ENCODE results near the gene E2F7.
"Not testable (repeated sequence)": the region's sequence is repeated elsewhere in the genome, so short reads cannot be mapped to it uniquely, and the experiment has no call there.

Gene E2F7, protein sequence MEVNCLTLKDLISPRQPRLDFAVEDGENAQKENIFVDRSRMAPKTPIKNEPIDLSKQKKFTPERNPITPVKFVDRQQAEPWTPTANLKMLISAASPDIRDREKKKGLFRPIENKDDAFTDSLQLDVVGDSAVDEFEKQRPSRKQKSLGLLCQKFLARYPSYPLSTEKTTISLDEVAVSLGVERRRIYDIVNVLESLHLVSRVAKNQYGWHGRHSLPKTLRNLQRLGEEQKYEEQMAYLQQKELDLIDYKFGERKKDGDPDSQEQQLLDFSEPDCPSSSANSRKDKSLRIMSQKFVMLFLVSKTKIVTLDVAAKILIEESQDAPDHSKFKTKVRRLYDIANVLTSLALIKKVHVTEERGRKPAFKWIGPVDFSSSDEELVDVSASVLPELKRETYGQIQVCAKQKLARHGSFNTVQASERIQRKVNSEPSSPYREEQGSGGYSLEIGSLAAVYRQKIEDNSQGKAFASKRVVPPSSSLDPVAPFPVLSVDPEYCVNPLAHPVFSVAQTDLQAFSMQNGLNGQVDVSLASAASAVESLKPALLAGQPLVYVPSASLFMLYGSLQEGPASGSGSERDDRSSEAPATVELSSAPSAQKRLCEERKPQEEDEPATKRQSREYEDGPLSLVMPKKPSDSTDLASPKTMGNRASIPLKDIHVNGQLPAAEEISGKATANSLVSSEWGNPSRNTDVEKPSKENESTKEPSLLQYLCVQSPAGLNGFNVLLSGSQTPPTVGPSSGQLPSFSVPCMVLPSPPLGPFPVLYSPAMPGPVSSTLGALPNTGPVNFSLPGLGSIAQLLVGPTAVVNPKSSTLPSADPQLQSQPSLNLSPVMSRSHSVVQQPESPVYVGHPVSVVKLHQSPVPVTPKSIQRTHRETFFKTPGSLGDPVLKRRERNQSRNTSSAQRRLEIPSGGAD

DNA sequence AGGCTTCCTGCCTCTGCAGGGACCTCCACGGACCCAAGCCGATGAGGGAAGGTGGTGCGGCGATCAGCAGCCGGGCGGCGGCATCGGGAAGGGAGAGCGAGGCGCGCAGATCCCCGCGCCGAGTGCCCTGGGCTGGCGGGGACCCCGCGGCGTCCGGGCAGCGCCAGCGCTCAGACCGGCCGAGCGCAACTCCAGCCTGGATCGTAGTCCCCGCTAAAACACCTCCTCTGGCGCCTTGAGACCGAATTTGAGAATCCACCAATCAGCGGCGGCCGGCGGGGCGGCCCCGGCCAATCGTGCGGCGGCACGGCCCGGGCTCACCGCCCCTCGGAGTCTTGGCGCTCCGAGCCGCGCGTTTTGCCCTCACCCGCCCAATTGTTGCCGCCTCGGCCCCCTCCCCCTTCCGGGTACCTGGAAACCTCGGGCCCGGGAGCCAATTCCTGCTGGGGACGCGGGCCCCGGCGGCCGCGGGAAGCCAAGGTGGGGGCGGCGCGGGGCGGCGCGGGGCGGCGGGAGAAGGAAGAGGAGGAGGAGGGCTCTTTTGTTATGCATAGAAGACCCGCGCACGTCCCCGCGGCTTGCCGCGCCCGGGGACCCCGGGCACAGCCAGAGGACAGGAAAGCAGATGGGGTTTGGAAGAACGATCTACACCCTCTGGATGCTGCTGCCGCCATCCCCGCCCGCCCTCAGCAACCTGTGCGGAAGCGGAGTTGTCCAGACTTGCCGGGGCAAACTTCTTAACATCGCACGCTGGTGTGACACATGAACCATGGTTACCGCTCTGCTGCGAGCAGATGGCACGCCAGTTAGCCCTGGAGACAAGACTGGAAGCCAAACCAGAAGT is at the start of gene E2F7:
Gene E2F7, minus strand, starts transcription at position 209 of the 844 bp plus-strand sequence. CDS start 934 bp downstream, outside the sequence.
- DNase-seq (ENCODE audit: low read depth): peak; percentile 67

DNA sequence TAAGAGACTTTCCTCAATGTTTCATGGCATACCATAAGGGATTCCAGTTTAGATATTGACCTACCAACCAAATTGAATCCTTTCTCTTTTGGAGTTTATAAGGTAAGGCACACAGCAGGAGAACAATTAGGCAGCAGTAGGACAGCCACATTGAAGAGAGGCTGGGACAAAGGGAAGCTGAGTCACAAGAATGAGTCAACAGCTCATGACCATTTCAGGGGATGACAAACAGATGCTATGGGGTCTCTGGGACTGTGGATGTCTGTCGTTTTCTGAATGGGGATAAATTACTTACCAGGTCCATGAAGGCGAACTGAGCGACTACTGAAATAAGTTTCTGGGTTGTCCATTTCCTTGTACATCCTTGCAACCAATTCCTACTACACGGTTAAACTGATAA is 48.6 kb upstream of the E2F7 start:
- DNase-seq (ENCODE audit: low read depth): no peak

GRCh38 chr12:77108707-77109106 is 43.3 kb upstream of the E2F7 start:
- no peak for DNase-seq (ENCODE audit: low read depth)

DNA sequence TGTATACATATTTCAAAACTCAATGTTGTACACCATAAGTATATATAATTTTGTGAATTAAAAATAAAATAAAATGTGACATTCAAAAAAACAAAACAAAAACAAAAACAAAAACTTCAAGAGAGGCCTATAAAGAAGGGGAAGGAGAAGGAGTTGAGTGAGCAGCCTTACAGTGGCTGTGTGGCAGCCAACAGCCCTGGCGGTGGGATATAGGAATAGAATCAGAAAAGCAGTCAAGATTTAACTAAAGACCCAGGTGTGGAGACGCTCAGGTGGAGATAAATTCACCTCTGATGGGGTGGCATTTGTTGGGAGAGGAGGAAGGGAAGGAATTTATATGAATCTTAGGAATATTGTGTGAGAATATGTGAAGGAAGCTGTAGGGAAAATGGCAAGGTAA is 41.8 kb upstream of the E2F7 start:
- no peak for DNase-seq (ENCODE audit: low read depth)

DNA sequence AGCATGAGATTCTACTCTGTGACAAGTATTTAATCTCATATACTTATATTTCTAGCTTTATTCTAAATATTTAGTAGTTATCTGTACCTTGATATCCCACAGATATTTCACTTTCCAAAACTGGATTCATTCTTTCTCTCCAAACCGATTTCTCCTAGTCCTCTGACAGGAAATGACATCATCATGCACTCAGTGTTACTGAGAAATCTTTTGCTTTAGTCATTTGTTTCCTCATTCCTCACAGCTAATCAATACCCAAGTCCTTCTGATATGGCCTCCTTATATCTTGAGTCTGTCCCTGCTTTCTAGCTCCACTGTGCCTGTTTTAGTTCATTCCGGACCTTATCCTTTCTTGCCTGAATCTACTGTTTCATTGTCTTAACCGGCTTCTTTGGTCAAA is 39.4 kb upstream of the E2F7 start:
- DNase-seq (ENCODE audit: low read depth): no peak

DNA sequence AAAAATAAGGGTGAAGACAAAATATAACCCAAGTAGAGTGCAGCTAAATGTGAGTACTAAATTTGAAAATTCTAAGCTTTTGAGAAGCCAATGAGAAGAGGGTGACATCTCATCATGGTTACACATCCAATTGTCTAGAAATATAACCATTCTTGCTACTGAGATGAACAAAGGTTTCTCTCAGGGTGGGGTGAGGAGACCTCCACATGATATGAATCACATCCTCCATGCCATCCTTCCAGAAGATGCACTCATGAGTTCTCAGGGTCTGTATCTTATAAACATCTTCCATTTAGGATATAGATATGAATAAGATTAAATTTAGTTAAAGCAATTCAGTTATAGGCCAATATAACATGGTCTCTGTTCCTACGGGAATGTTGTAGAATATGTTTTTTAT is 38.9 kb upstream of the E2F7 start:
- DNase-seq (ENCODE audit: low read depth): no peak

- DNase-seq (ENCODE audit: low read depth): no peak
These were observed 37.3 kb upstream of the E2F7 start for GRCh38 chr12:77102691-77103090.

- no peak for DNase-seq (ENCODE audit: low read depth)
These were observed 36.8 kb upstream of the E2F7 start for GRCh38 chr12:77102123-77102522.

- no peak for DNase-seq (ENCODE audit: low read depth)
These were observed 34.4 kb upstream of the E2F7 start for GRCh38 chr12:77099799-77100198.

GRCh38 chr12:77097846-77098245 is 32.5 kb upstream of the E2F7 start:
- no peak for DNase-seq (ENCODE audit: low read depth)

GRCh38 chr12:77092227-77092626 is 26.9 kb upstream of the E2F7 start:
- not testable (repeated sequence) for DNase-seq (ENCODE audit: low read depth)

DNA sequence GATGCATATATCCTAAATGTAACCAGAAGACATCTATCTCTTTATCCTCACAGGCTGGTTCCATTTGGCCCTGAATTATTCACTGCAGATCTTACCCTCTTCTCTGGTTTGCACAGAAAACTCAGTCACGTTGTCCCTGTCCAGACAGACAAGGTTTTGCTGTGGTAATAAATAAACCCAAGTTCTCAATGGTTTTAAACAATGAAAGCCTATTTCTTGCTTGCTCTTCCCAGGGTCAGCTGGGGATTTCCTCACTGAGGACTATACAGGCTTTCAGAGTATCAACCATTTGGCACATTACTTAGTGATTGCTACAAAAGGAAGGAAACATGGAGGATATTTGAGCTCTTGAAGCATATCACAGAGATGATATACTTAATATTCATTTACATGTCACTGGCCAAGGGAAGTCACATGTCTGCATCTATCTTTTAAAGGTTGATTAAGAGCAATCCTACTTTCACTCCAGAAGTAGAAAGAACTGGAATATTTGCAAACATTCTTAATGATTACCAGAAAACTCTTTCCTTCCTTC is 24.4 kb upstream of the E2F7 start:
- no peak for DNase-seq (ENCODE audit: low read depth)

GRCh38 chr12:77087427-77087826 is 22.1 kb upstream of the E2F7 start:
- DNase-seq (ENCODE audit: low read depth): no peak

- DNase-seq (ENCODE audit: low read depth): no peak
These were observed 16.7 kb upstream of the E2F7 start for GRCh38 chr12:77082021-77082420.

- DNase-seq (ENCODE audit: low read depth): no peak
These were observed 14.3 kb upstream of the E2F7 start for GRCh38 chr12:77079631-77080030.

DNA sequence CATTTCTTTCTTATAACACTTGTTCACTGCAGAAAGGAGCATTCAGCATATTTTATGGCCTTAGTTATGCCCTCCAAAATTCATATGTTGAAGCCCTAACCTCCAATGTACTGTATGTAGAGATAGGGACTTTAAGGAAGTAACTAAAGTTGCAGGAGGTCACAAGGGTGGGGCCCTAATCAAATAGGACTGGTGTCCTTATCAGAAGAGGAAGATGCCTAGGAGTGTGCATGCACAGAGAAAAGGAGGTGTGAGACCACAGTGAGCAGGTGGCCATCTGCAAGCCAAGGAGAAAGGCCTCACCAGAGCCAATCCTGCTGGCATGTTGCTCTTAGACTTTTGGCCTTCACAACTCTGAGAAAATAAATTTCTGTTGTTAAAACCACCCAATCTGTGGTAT is 12.9 kb upstream of the E2F7 start:
- DNase-seq (ENCODE audit: low read depth): no peak

GRCh38 chr12:77076886-77077285 is 11.5 kb upstream of the E2F7 start:
- no peak for DNase-seq (ENCODE audit: low read depth)

GRCh38 chr12:77073894-77074293 is 8.5 kb upstream of the E2F7 start:
- DNase-seq (ENCODE audit: low read depth): not testable (repeated sequence)

- no peak for DNase-seq (ENCODE audit: low read depth)
These were observed 7.6 kb upstream of the E2F7 start for GRCh38 chr12:77072833-77073495.

DNA sequence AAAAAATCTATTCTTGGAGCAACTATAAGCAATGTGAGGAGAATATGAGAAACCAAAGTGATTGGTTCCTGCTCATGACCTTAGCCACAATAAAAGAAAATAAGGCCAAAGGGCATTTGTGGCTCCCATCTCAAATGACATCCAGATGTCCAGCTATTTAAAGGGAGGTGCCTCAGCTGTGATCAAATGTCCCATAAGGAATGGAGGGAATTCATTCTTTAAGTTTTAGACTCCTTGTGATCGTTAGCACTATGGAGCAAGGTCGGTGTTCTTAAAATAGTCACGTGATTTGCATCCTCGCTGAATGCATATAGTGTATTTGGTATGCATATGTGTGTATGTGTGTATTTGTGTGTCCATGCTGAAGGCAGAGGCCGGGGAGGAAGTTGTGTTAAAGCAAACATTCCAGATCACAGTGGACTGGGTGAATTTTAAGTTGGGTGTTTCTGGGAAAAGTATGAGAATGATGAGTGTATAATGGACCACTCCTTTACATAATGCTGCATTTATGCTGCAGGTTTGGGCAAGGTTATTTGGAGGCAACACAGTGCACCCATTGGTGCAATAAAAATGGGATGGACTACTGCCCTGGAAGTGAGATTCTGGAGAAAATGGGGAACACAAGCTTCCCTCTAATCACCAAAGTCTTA is 5.6 kb upstream of the E2F7 start:
- DNase-seq (ENCODE audit: low read depth): no peak

DNA sequence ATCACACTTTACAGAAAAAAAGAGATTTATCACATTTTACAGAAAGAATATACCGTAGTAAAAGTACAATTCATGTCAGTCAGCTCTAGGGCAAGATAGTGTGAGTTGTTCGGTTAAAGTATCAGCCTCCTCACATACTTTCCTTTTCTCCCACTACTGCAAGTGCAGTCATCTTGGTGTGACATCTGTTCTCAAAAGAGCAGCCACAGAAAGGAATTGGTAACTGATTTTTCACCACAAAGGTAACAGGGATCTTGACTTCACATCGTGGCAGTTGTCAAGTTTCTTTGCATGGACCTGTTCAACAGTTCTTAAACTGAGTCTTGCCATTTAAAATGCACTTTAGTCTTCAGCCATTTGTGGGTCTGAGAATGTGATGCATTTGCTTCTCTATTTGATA is 5.0 kb upstream of the E2F7 start:
- no peak for DNase-seq (ENCODE audit: low read depth)

Measured in activated gamma-delta T cell treated with anti-CD3 and anti-CD28 coated beads, Interleukin-2, amount 50 U/mL, for 16 hours (primary cell).